GM12891 (cell line): ENCODE measurements around the gene TLK1.

ENCODE experiments used
- PAX5 ChIP-seq: IDR thresholded peaks from 2 replicates; pipeline ENCODE4 v1.6.1; 2011; ENCODE audit warnings: low read length, moderate library complexity, mild to moderate bottlenecking; ENCODE audit not compliant: insufficient read depth, severe bottlenecking
- POLR2A ChIP-seq: IDR thresholded peaks from 2 replicates; pipeline ENCODE4 v1.6.1; 2011; ENCODE audit warnings: low read depth, low read length, control low read depth
- POLR2AphosphoS5 ChIP-seq: IDR thresholded peaks from 2 replicates; pipeline ENCODE4 v1.6.1; 2011; ENCODE audit warnings: low read depth, low read length, control low read depth
- POU2F2 ChIP-seq: IDR thresholded peaks from 2 replicates; pipeline ENCODE4 v1.6.1; 2011; ENCODE audit warnings: low read depth, mild to moderate bottlenecking, control low read depth, low read length, moderate library complexity
- TAF1 ChIP-seq: IDR thresholded peaks from 2 replicates; pipeline ENCODE4 v1.6.1; 2011; ENCODE audit warnings: low read depth, low read length, control low read depth

DNA sequence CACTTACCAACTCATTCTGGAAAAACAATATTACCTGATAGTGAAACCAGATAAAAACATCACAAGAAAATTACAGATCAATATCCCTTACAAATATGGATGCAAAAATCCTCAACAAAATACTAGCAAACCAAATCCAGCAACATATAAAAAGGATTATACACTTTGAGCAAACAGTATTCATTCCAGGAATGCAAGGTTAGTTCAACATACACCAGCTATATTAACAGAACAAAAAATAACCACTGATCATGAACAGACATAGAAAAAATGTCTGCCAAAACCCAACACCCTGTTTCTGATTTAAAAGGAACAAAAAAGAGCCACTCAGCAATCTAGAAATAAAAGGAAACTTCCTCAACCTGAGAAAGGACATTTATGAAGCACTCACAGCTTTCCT, 62.1 kb downstream of the TLK1 start:
- TF ChIP-seq POLR2A = no peak
- no peak for TF ChIP-seq TAF1
- no peak for TF ChIP-seq POLR2AphosphoS5
- no peak for TF ChIP-seq PAX5
- TF ChIP-seq POU2F2 = no peak
